ENCODE data around the gene PYGM. TPM values are rescaled to one million over a fixed set of nuclear protein-coding genes. Genes with fewer than 3 reads are reported as not detected.

The PYGM gene
- total RNA-seq, 1 experiment from 2014 or later: 6.6 TPM

- DNase-seq (ENCODE audit: low spot score): no peak
- ATAC-seq: no peak
- Mint-ChIP-seq H3K9me3 (no peaks in the 10 kb centered on the region), H3K4me3 (no peak overlapping the region), H3K27me3 (ENCODE audit: low read depth) (peaks cover 12% of the 10 kb centered on the region), H3K4me1 (peaks cover 16% of the 10 kb centered on the region), H3K27ac (no peak overlapping the region), H3K36me3 (no peaks in the 10 kb centered on the region)
- CTCF ChIA-PET: interaction anchor here (0.5 to 2.3 kb wide), 7 partner anchors 12 to 140 kb away, joined by 3 to 13 read pairs (median 5); partner anchors contain the start of genes PYGM and SF1
- TF ChIP-seq FOXK1 (CRISPR knock-in tag; IDR thresholded peaks at IDR 0.05) (no peak), GRHL2 (CRISPR knock-in tag; IDR thresholded peaks at IDR 0.05; ENCODE audit: insufficient replicate concordance, severe bottlenecking) (no peak), AFF4 (CRISPR knock-in tag; IDR thresholded peaks at IDR 0.05; ENCODE audit: borderline replicate concordance) (no peak)
- POLR2A ChIA-PET: no interaction called here
Measured at GRCh38 chr11:64747961-64748665, 11.7 kb downstream of the PYGM start.

GRCh38 chr11:64746486-64746885 is 13.3 kb downstream of the PYGM start:
- no peak for ATAC-seq
- TF ChIP-seq AFF4 (CRISPR knock-in tag; IDR thresholded peaks at IDR 0.05; ENCODE audit: borderline replicate concordance) (no peak), ATF3 (CRISPR knock-in tag; conservative IDR thresholded peaks at IDR 0.05) (no peak), NFE2L1 (CRISPR knock-in tag; IDR thresholded peaks at IDR 0.05) (no peak), RELA (CRISPR knock-in tag; IDR thresholded peaks at IDR 0.05; ENCODE audit: borderline replicate concordance) (no peak), USF2 (CRISPR knock-in tag; IDR thresholded peaks at IDR 0.05) (no peak), TCF7 (CRISPR knock-in tag; IDR thresholded peaks at IDR 0.05; ENCODE audit: low read depth) (no peak), NR2C2 (CRISPR knock-in tag; IDR thresholded peaks at IDR 0.05) (no peak), ERG (CRISPR knock-in tag; IDR thresholded peaks at IDR 0.05) (no peak), NFATC4 (CRISPR knock-in tag; IDR thresholded peaks at IDR 0.05) (no peak), ZNF232 (CRISPR knock-in tag; IDR thresholded peaks at IDR 0.05) (no peak)
- no peaks in the 10 kb centered on the region for H3K9me3 Mint-ChIP-seq
- H3K27ac Mint-ChIP-seq: no peak overlapping the region
- DNase-seq (ENCODE audit: low spot score): no peak
- ChIA-PET POLR2A (interaction anchor here (0.5 to 2.1 kb wide), 2 partner anchors 13 to 24 kb away, joined by 5 to 10 read pairs; partner anchors contain the start of gene PYGM), CTCF (interaction anchor here (1.5 to 2.3 kb wide), 4 partner anchors 13 to 102 kb away, joined by 5 to 13 read pairs (median 9); partner anchors contain the start of genes PYGM and SF1)
- no peaks in the 10 kb centered on the region for H3K36me3 Mint-ChIP-seq
- peaks cover 16% of the 10 kb centered on the region for H3K4me1 Mint-ChIP-seq
- H3K4me3 Mint-ChIP-seq: peak overlapping the region; percentile 46
- peaks cover 22% of the 10 kb centered on the region for H3K27me3 Mint-ChIP-seq (ENCODE audit: low read depth)
